Bone marrow (tissue), 2 donors: Measurements from ENCODE around the gene DCAF5.

Experiments used
- DNase-seq, 2 donors: peaks; one replicate each; lab custom pipeline; 2025; lab: John Stamatoyannopoulos, UW

Gene DCAF5

GRCh38 chr14:69141550-69141949 is 11.4 kb downstream of the DCAF5 start:
- no peak for DNase-seq

- DNase-seq = no peak
These were observed 13.2 kb downstream of the DCAF5 start for GRCh38 chr14:69139743-69140142.

GRCh38 chr14:69137843-69138535 is 14.9 kb downstream of the DCAF5 start:
- no peak for DNase-seq

- no peak for DNase-seq
These were observed 15.5 kb downstream of the DCAF5 start for GRCh38 chr14:69137416-69137815.

- no peak for DNase-seq
These were observed 17.8 kb downstream of the DCAF5 start for GRCh38 chr14:69135133-69135532.

GRCh38 chr14:69133206-69134125 is 19.5 kb downstream of the DCAF5 start:
- DNase-seq = no peak

GRCh38 chr14:69132513-69133181 is 20.3 kb downstream of the DCAF5 start:
- no peak for DNase-seq

- no peak for DNase-seq
These were observed 21.7 kb downstream of the DCAF5 start for GRCh38 chr14:69131176-69131575.

- peak; percentile 15 to 61 for DNase-seq
These were observed 23.5 kb downstream of the DCAF5 start for GRCh38 chr14:69129264-69129880.

- DNase-seq = no peak
These were observed 34.6 kb downstream of the DCAF5 start for GRCh38 chr14:69118305-69118704.

GRCh38 chr14:69117020-69117767 is 35.7 kb downstream of the DCAF5 start:
- no peak for DNase-seq

- DNase-seq = no peak
These were observed 37.3 kb downstream of the DCAF5 start for GRCh38 chr14:69115407-69116185.

- DNase-seq = no peak
These were observed 38.2 kb downstream of the DCAF5 start for GRCh38 chr14:69114763-69115162.

GRCh38 chr14:69108358-69108757 is 44.6 kb downstream of the DCAF5 start:
- no peak for DNase-seq

- peak in 1 of 2 donors; percentile 15 for DNase-seq
These were observed 45.4 kb downstream of the DCAF5 start for GRCh38 chr14:69107407-69108003.

- DNase-seq = no peak
These were observed 46.5 kb downstream of the DCAF5 start for GRCh38 chr14:69106451-69106850.

- no peak for DNase-seq
These were observed 47.6 kb downstream of the DCAF5 start for GRCh38 chr14:69105326-69105725.

GRCh38 chr14:69101331-69101826 is 51.5 kb downstream of the DCAF5 start:
- DNase-seq = peak in 1 of 2 donors; percentile 67

GRCh38 chr14:69097974-69098373 is 54.9 kb downstream of the DCAF5 start:
- DNase-seq = no peak
